ENCODE measurements around the gene TCHP. TPM values are rescaled to one million over a fixed set of nuclear protein-coding genes. Genes with fewer than 3 reads are reported as not detected.

Gene TCHP
- total RNA-seq, 1 donor, result 8.7 TPM

GRCh38 chr12:109892165-109892715 lies 7.8 kb upstream of the TCHP start:
- no peak overlapping the region for H3K27ac ChIP-seq (ENCODE audit: low read depth, low read length)
- no peaks in the 10 kb centered on the region for H3K36me3 ChIP-seq (ENCODE audit: insufficient read depth, low read length)
- H3K9me3 ChIP-seq (ENCODE audit: low read depth, low read length), result no peaks in the 10 kb centered on the region
- peaks cover 24% of the 10 kb centered on the region for H3K4me1 ChIP-seq (ENCODE audit: insufficient read depth, low read length)
- DNase-seq (ENCODE audit: insufficient read length, low spot score, missing footprints), result no peak
- no peaks in the 10 kb centered on the region for H3K79me2 ChIP-seq (ENCODE audit: insufficient read depth, low read length)
- no peak overlapping the region for H3K4me3 ChIP-seq (ENCODE audit: insufficient read depth, low read length)
- no peak overlapping the region for H2AFZ ChIP-seq (ENCODE audit: low read length)
- H3K4me2 ChIP-seq (ENCODE audit: insufficient read depth, low read length), result no peak overlapping the region
- H4K20me1 ChIP-seq (ENCODE audit: insufficient read depth, low read length), result no peaks in the 10 kb centered on the region
- no peaks in the 10 kb centered on the region for H3K27me3 ChIP-seq (ENCODE audit: insufficient read depth, low read length)
- TF ChIP-seq, protein P1, sequence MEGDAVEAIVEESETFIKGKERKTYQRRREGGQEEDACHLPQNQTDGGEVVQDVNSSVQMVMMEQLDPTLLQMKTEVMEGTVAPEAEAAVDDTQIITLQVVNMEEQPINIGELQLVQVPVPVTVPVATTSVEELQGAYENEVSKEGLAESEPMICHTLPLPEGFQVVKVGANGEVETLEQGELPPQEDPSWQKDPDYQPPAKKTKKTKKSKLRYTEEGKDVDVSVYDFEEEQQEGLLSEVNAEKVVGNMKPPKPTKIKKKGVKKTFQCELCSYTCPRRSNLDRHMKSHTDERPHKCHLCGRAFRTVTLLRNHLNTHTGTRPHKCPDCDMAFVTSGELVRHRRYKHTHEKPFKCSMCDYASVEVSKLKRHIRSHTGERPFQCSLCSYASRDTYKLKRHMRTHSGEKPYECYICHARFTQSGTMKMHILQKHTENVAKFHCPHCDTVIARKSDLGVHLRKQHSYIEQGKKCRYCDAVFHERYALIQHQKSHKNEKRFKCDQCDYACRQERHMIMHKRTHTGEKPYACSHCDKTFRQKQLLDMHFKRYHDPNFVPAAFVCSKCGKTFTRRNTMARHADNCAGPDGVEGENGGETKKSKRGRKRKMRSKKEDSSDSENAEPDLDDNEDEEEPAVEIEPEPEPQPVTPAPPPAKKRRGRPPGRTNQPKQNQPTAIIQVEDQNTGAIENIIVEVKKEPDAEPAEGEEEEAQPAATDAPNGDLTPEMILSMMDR (IDR thresholded peaks at IDR 0.05; ENCODE audit: extremely low read depth, low read depth, low read length), result no peak

GRCh38 chr12:109892748-109893147 lies 7.3 kb upstream of the TCHP start:
- no peaks in the 10 kb centered on the region for H4K20me1 ChIP-seq (ENCODE audit: insufficient read depth, low read length)
- H2AFZ ChIP-seq (ENCODE audit: low read length), result no peak overlapping the region
- H3K9me3 ChIP-seq (ENCODE audit: low read depth, low read length), result no peaks in the 10 kb centered on the region
- no peak overlapping the region for H3K27ac ChIP-seq (ENCODE audit: low read depth, low read length)
- TF ChIP-seq, protein P1 (IDR thresholded peaks at IDR 0.05; ENCODE audit: extremely low read depth, low read depth, low read length), result no peak
- peaks cover 24% of the 10 kb centered on the region for H3K4me1 ChIP-seq (ENCODE audit: insufficient read depth, low read length)
- DNase-seq (ENCODE audit: insufficient read length, low spot score, missing footprints), result no peak
- H3K79me2 ChIP-seq (ENCODE audit: insufficient read depth, low read length), result no peaks in the 10 kb centered on the region
- H3K27me3 ChIP-seq (ENCODE audit: insufficient read depth, low read length), result no peaks in the 10 kb centered on the region
- no peak overlapping the region for H3K4me2 ChIP-seq (ENCODE audit: insufficient read depth, low read length)
- no peak overlapping the region for H3K4me3 ChIP-seq (ENCODE audit: insufficient read depth, low read length)
- H3K36me3 ChIP-seq (ENCODE audit: insufficient read depth, low read length), result no peaks in the 10 kb centered on the region

- Histone ChIP-seq H3K4me3 (ENCODE audit: insufficient read depth, low read length) (no peak overlapping the region), H3K9me3 (ENCODE audit: low read depth, low read length) (no peaks in the 10 kb centered on the region), H3K79me2 (ENCODE audit: insufficient read depth, low read length) (no peaks in the 10 kb centered on the region), H3K4me1 (ENCODE audit: insufficient read depth, low read length) (peaks cover 18% of the 10 kb centered on the region), H3K27ac (ENCODE audit: low read depth, low read length) (no peak overlapping the region), H3K36me3 (ENCODE audit: insufficient read depth, low read length) (no peaks in the 10 kb centered on the region), H2AFZ (ENCODE audit: low read length) (no peak overlapping the region), H4K20me1 (ENCODE audit: insufficient read depth, low read length) (no peaks in the 10 kb centered on the region), H3K27me3 (ENCODE audit: insufficient read depth, low read length) (no peaks in the 10 kb centered on the region), H3K4me2 (ENCODE audit: insufficient read depth, low read length) (no peak overlapping the region)
- TF ChIP-seq, protein P1 (IDR thresholded peaks at IDR 0.05; ENCODE audit: extremely low read depth, low read depth, low read length), result no peak
- DNase-seq (ENCODE audit: insufficient read length, low spot score, missing footprints), result no peak
Measured at GRCh38 chr12:109893261-109893995, 6.6 kb upstream of the TCHP start.

GRCh38 chr12:109894939-109895338 lies 5.1 kb upstream of the TCHP start:
- Histone ChIP-seq H3K27me3 (ENCODE audit: insufficient read depth, low read length) (no peaks in the 10 kb centered on the region), H3K4me3 (ENCODE audit: insufficient read depth, low read length) (no peak overlapping the region), H4K20me1 (ENCODE audit: insufficient read depth, low read length) (no peaks in the 10 kb centered on the region), H3K9me3 (ENCODE audit: low read depth, low read length) (no peaks in the 10 kb centered on the region), H3K79me2 (ENCODE audit: insufficient read depth, low read length) (peaks cover 6% of the 10 kb centered on the region), H2AFZ (ENCODE audit: low read length) (no peak overlapping the region), H3K36me3 (ENCODE audit: insufficient read depth, low read length) (no peaks in the 10 kb centered on the region), H3K27ac (ENCODE audit: low read depth, low read length) (no peak overlapping the region), H3K4me2 (ENCODE audit: insufficient read depth, low read length) (no peak overlapping the region), H3K4me1 (ENCODE audit: insufficient read depth, low read length) (peaks cover 10% of the 10 kb centered on the region)
- TF ChIP-seq, protein P1 (IDR thresholded peaks at IDR 0.05; ENCODE audit: extremely low read depth, low read depth, low read length), result no peak
- DNase-seq (ENCODE audit: insufficient read length, low spot score, missing footprints), result no peak

All from osteoblast (primary cell).